ENCODE results near the gene CLSTN1.

DNA sequence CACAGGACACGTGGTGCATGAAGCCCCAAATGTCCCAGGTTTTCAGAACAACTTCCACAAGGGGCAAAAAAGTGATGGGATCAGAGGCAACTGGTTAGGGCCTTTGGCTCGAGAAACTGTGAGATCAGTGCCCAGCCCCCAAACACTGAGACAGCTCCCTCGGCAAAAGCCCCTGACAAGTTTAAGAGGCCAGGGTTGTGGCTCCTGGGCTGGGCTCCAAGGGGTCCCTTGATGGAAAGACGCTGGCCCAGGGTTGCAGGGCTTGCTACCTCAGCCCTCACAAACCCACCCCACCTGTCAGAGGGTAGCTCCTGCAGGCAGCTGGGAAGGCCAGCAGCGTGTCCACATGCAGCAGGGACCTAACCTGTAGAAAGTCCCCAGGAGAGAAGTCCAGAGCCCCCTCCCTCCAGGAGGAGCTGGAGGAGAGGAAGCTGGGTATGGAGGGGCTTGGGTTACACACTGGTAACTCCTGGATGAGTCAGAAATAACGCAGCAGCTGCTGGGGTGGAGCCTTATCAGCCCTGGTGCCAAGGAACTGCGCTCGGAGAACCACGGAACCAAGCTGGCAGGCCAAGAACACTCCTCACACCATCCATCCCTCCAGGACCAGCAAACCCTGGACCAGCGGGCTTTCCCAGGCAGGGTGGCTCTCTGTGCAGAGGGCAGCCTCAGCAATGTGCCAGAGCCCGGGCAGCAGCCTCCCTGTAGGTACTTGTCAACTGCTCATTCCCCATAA is 48.8 kb upstream of the CLSTN1 start:
- no peak for TF ChIP-seq CTCF (IDR thresholded peaks at IDR 0.05)
- no peak for TF ChIP-seq POLR2A (IDR thresholded peaks at IDR 0.05)
